ENCODE results near the gene MYDGF. TPM values are rescaled to one million over a fixed set of nuclear protein-coding genes. Genes with fewer than 3 reads are reported as not detected.

Gene MYDGF
- total and polyA plus RNA-seq, 8 donors: 70.0 to 156 (median 82.7) TPM

GRCh38 chr19:4657262-4657661 lies 12.9 kb downstream of the MYDGF start:
- intact Hi-C loops (cut with DNase I): no loop called here
- ATAC-seq (no peak), DNase-seq (no peak)
- H3K27me3 ChIP-seq: no peaks in the 10 kb centered on the region
- no peak for TF ChIP-seq CTCF (IDR thresholded peaks at IDR 0.05)
- H3K4me3 ChIP-seq: no peak overlapping the region
- no peak overlapping the region for H3K27ac ChIP-seq
- H3K4me1 ChIP-seq: no peaks in the 10 kb centered on the region
- H3K36me3 ChIP-seq: peaks cover 0 to 90% of the 10 kb centered on the region in 2 donors
- no peaks in the 10 kb centered on the region for H3K9me3 ChIP-seq

- H3K27me3 ChIP-seq: no peaks in the 10 kb centered on the region
- H3K36me3 ChIP-seq: peaks cover 0 to 89% of the 10 kb centered on the region in 2 donors
- H3K4me3 ChIP-seq: no peak overlapping the region
- no peak overlapping the region for H3K27ac ChIP-seq
- intact Hi-C loops (cut with DNase I): no loop called here
- no peak for ATAC-seq
- no peak for TF ChIP-seq CTCF (IDR thresholded peaks at IDR 0.05)
- H3K4me1 ChIP-seq: no peaks in the 10 kb centered on the region
- DNase-seq: no peak
- H3K9me3 ChIP-seq: no peaks in the 10 kb centered on the region
Measured at GRCh38 chr19:4656102-4656501, 14.0 kb downstream of the MYDGF start.

GRCh38 chr19:4654437-4655361 lies 15.4 kb downstream of the MYDGF start:
- TF ChIP-seq CTCF (IDR thresholded peaks at IDR 0.05): no peak
- DNase-seq: no peak
- ATAC-seq: no peak
- no peaks in the 10 kb centered on the region for H3K4me1 ChIP-seq
- intact Hi-C loops (cut with DNase I): no loop called here
- no peak overlapping the region for H3K4me3 ChIP-seq
- H3K27ac ChIP-seq: no peak overlapping the region
- H3K36me3 ChIP-seq: peaks cover 0 to 75% of the 10 kb centered on the region in 2 donors
- H3K27me3 ChIP-seq: no peaks in the 10 kb centered on the region
- H3K9me3 ChIP-seq: no peaks in the 10 kb centered on the region

GRCh38 chr19:4653793-4654436 lies 16.2 kb downstream of the MYDGF start:
- intact Hi-C loops (cut with DNase I): no loop called here
- ATAC-seq (no peak), DNase-seq (no peak)
- no peak for TF ChIP-seq CTCF (IDR thresholded peaks at IDR 0.05)
- Histone ChIP-seq H3K27me3 (no peaks in the 10 kb centered on the region), H3K36me3 (peaks cover 0 to 67% of the 10 kb centered on the region in 2 donors), H3K4me3 (no peak overlapping the region), H3K9me3 (no peaks in the 10 kb centered on the region), H3K27ac (no peak overlapping the region), H3K4me1 (no peaks in the 10 kb centered on the region)

- Histone ChIP-seq H3K9me3 (no peaks in the 10 kb centered on the region), H3K36me3 (peaks cover 0 to 48% of the 10 kb centered on the region in 2 donors), H3K27ac (no peak overlapping the region), H3K4me3 (no peak overlapping the region), H3K4me1 (no peaks in the 10 kb centered on the region), H3K27me3 (no peaks in the 10 kb centered on the region)
- intact Hi-C loops (cut with DNase I): no loop called here
- no peak for TF ChIP-seq CTCF (IDR thresholded peaks at IDR 0.05)
- DNase-seq (no peak), ATAC-seq (no peak)
Measured at GRCh38 chr19:4652075-4652474, 18.1 kb downstream of the MYDGF start.

Data from left lung (tissue), 10 donors.